HepG2 (cell line): ENCODE measurements around the gene TESK1. TPM values are rescaled to one million over a fixed set of nuclear protein-coding genes. Genes with fewer than 3 reads are reported as not detected.

ENCODE experiments used
- ATAC-seq: fragments of 200-7000 bp; cut with Tn5 transposase; 3 replicates; pipeline ENCODE4 v1.9.1; 2020; ENCODE audit warnings: mild to moderate bottlenecking, moderate library complexity
- BruUV-seq: library from RNA; stranded (reverse); fragments of 400-500 nt; replicated peaks from 2 replicates; lab custom pipeline; 2021; lab: Mats Ljungman, UMichigan
- CTCF ChIA-PET: fragments of 300-600 bp; formaldehyde crosslinking; extraction: SDS; loops from one replicate; lab custom pipeline; 2021; ENCODE audit warnings: low total read pairs, inconsistent platforms, low intra/inter-chr PET ratio; lab: Yijun Ruan, JAX
- POLR2A ChIA-PET: fragments of 350-600 bp; sonication (Branson Sonifier 250); formaldehyde crosslinking; loops from one replicate; lab custom pipeline; 2020; ENCODE audit warnings: antibody characterized with exemption, inconsistent platforms; lab: Yijun Ruan, JAX
- DNase-seq: peaks from one replicate; pipeline ENCODE4 v3.0.0-alpha.2; 2015; ENCODE audit warnings: low spot score
- FAIRE-seq: peaks from 3 replicates; lab custom pipeline; 2011; peaks lifted over from hg19 to GRCh38; lab: Jason Lieb, UNC
- H2AFZ ChIP-seq: one replicate; pipeline ENCODE4 v1.6.1; 2011; ENCODE audit warnings: low read length, inconsistent platforms
- H3K27ac ChIP-seq: fragments of 300-600 bp; 3 replicates; pipeline ENCODE4 v1.8.0; 2011; ENCODE audit warnings: mixed run types, mild to moderate bottlenecking, mixed read lengths, low read length, inconsistent platforms; ENCODE audit not compliant: insufficient read depth; ENCODE audit errors: extremely low read length
- H3K27me3 ChIP-seq, 2 experiments: fragments of 200-600 bp in 1 of 2; 2 replicates in 1 of 2; 3 replicates in 1 of 2; pipeline versions ENCODE4 v1.6.0 to v1.8.0; 2011; ENCODE audit warnings: low read length in 2 of 2, mild to moderate bottlenecking in 2 of 2, moderate library complexity in 2 of 2, inconsistent platforms in 1 of 2; ENCODE audit not compliant: insufficient read depth in 2 of 2, control insufficient read depth in 1 of 2
- H3K36me3 ChIP-seq, 2 experiments: fragments of 200-600 bp in 1 of 2; replicated peaks in 1 of 2; 2 replicates in 1 of 2; 3 replicates in 1 of 2; pipeline versions ENCODE4 v1.5.1 to v1.8.0; 2011; ENCODE audit warnings: low read length in 2 of 2, inconsistent platforms in 1 of 2; ENCODE audit not compliant: insufficient read depth in 2 of 2, control insufficient read depth in 1 of 2
- H3K4me1 ChIP-seq: 2 replicates; pipeline ENCODE4 v1.5.1; 2012; ENCODE audit warnings: low read length, inconsistent platforms; ENCODE audit not compliant: insufficient read depth
- H3K4me2 ChIP-seq: 2 replicates; pipeline ENCODE4 v1.6.0; 2011; ENCODE audit warnings: low read depth, low read length, inconsistent platforms
- H3K4me3 ChIP-seq, 3 experiments: fragments of 200-600 bp in 1 of 3; sonication (generic), shearing (Covaris generic) in 1 of 3; replicated peaks in 1 of 3; 2 replicates each; pipeline ENCODE4 v1.5.1; 2011 to 2016; ENCODE audit warnings: low read length in 3 of 3, inconsistent platforms in 2 of 3, low read depth in 2 of 3, mild to moderate bottlenecking in 2 of 3, control low read depth in 1 of 3, mixed read lengths in 1 of 3; ENCODE audit not compliant: insufficient read depth in 1 of 3
- H3K79me2 ChIP-seq: one replicate; pipeline ENCODE4 v1.6.1; 2011; ENCODE audit warnings: low read length, inconsistent platforms; ENCODE audit not compliant: insufficient read depth
- H3K9ac ChIP-seq: 2 replicates; pipeline ENCODE4 v1.6.0; 2011; ENCODE audit warnings: mild to moderate bottlenecking, low read depth, low read length, inconsistent platforms; ENCODE audit not compliant: insufficient read depth
- H3K9me3 ChIP-seq: 2 replicates; pipeline ENCODE4 v1.5.1; 2012; ENCODE audit warnings: mild to moderate bottlenecking, low read length
- H4K20me1 ChIP-seq: 2 replicates; pipeline ENCODE4 v1.6.0; 2011; ENCODE audit warnings: inconsistent platforms, mild to moderate bottlenecking, low read length, moderate library complexity; ENCODE audit not compliant: insufficient read depth
- CAMTA2 ChIP-seq: sonication (generic); formaldehyde crosslinking; IDR thresholded peaks from 2 replicates; pipeline ENCODE4 v1.4.0; 2020; ENCODE audit warnings: mild to moderate bottlenecking, missing genetic modification reagents, borderline replicate concordance
- HDAC2 ChIP-seq: sonication (generic); formaldehyde crosslinking; IDR thresholded peaks from 2 replicates; pipeline ENCODE4 v1.4.0; 2020; ENCODE audit warnings: missing genetic modification reagents
- HOXA3 ChIP-seq: sonication (generic); formaldehyde crosslinking; IDR thresholded peaks from 2 replicates; pipeline ENCODE4 v1.5.0; 2020; ENCODE audit warnings: missing genetic modification reagents
- IRF9 ChIP-seq: sonication (generic); formaldehyde crosslinking; IDR thresholded peaks from 2 replicates; pipeline ENCODE4 v1.8.0; 2022; ENCODE audit warnings: missing genetic modification reagents, mild to moderate bottlenecking, borderline replicate concordance
- ISL2 ChIP-seq: sonication (generic); formaldehyde crosslinking; IDR thresholded peaks from 2 replicates; pipeline ENCODE4 v1.5.0; 2020; ENCODE audit warnings: missing genetic modification reagents
- MXD1 ChIP-seq: sonication (generic); formaldehyde crosslinking; IDR thresholded peaks from 2 replicates; pipeline ENCODE4 v1.4.0; 2020; ENCODE audit warnings: mild to moderate bottlenecking, missing genetic modification reagents
- SAFB2 ChIP-seq: sonication (generic); formaldehyde crosslinking; IDR thresholded peaks from 2 replicates; pipeline ENCODE4 v1.5.1; 2020; ENCODE audit warnings: missing genetic modification reagents, low read depth, mild to moderate bottlenecking, borderline replicate concordance
- SIX4 ChIP-seq: sonication (generic); formaldehyde crosslinking; IDR thresholded peaks from 2 replicates; pipeline ENCODE4 v1.4.0; 2020; ENCODE audit warnings: missing genetic modification reagents
- TFAP4 ChIP-seq: sonication (generic); IDR thresholded peaks from 2 replicates; pipeline ENCODE4 v1.6.1; 2016; ENCODE audit warnings: low read depth, borderline replicate concordance
- ZNF121 ChIP-seq: sonication (generic); formaldehyde crosslinking; IDR thresholded peaks from 2 replicates; pipeline ENCODE4 v1.5.0; 2020; ENCODE audit warnings: mild to moderate bottlenecking, missing genetic modification reagents
- ZNF136 ChIP-seq: sonication (generic); formaldehyde crosslinking; IDR thresholded peaks from 2 replicates; pipeline ENCODE4 v1.8.1; 2022; ENCODE audit warnings: low read depth, mild to moderate bottlenecking, moderate library complexity, missing genetic modification reagents
- ZNF292 ChIP-seq: sonication (generic); formaldehyde crosslinking; IDR thresholded peaks from 2 replicates; pipeline ENCODE4 v1.8.1; 2022; ENCODE audit warnings: mild to moderate bottlenecking, low read depth, missing genetic modification reagents, borderline replicate concordance
- ZNF431 ChIP-seq: sonication (generic); formaldehyde crosslinking; IDR thresholded peaks from 2 replicates; pipeline ENCODE4 v1.9.0; 2022; ENCODE audit warnings: missing genetic modification reagents, low read depth, mild to moderate bottlenecking, borderline replicate concordance
- ZNF451 ChIP-seq: sonication (generic); formaldehyde crosslinking; IDR thresholded peaks from 2 replicates; pipeline ENCODE4 v1.5.0; 2020; ENCODE audit warnings: mild to moderate bottlenecking, missing genetic modification reagents
- ZNF513 ChIP-seq: sonication (generic); formaldehyde crosslinking; conservative IDR thresholded peaks from 2 replicates; pipeline ENCODE4 v1.5.0; 2020; ENCODE audit warnings: missing genetic modification reagents
- ZNF709 ChIP-seq: sonication (generic); formaldehyde crosslinking; IDR thresholded peaks from 2 replicates; pipeline ENCODE4 v1.5.0; 2020; ENCODE audit warnings: mild to moderate bottlenecking, missing genetic modification reagents
- ZNF746 ChIP-seq: sonication (generic); formaldehyde crosslinking; IDR thresholded peaks from 2 replicates; pipeline ENCODE4 v1.8.0; 2022; ENCODE audit warnings: mild to moderate bottlenecking, missing genetic modification reagents
- ZNF768 ChIP-seq: sonication (generic); formaldehyde crosslinking; IDR thresholded peaks from 2 replicates; pipeline ENCODE4 v1.4.0; 2020; ENCODE audit warnings: missing genetic modification reagents
- ZNF784 ChIP-seq: sonication (generic); formaldehyde crosslinking; IDR thresholded peaks from 2 replicates; pipeline ENCODE4 v1.5.1; 2020; ENCODE audit warnings: missing genetic modification reagents, mild to moderate bottlenecking, borderline replicate concordance
- ZSCAN20 ChIP-seq: sonication (generic); formaldehyde crosslinking; IDR thresholded peaks from 2 replicates; pipeline ENCODE4 v1.4.0; 2020; ENCODE audit warnings: missing genetic modification reagents, mild to moderate bottlenecking, borderline replicate concordance
- WGBS: methylation state at CpG from one replicate; pipeline ENCODE4 v1.1.6; 2017; ENCODE audit warnings: low lambda C conversion rate; 5-methylcytosine and 5-hydroxymethylcytosine counted together
- in situ Hi-C: cut with HindIII; loops from 2 replicates; pipeline ENCODE4 v1.10.0; 2017; ENCODE audit warnings: low pct_unique_long_range_greater_than_20kb; ENCODE audit not compliant: extremely low pct_ligation_motif_present
- intact Hi-C: fragments of 100-400 bp; cut with micrococcal nuclease; formaldehyde crosslinking; loops from one replicate; pipeline ENCODE4 v1.10.0; 2022; ENCODE audit not compliant: unreplicated experiment
- polyA plus RNA-seq, 8 experiments: library from polyadenylated mRNA; depleted of rRNA in 3 of 8; stranded (reverse) in 7 of 8; unstranded in 1 of 8; fragments of >200 nt; fragmentation: Illumina TruSeq in 4 of 8; extraction: Trizol in 4 of 8; gene quantifications; 2 replicates each; pipeline versions ENCODE4 v1.2.1 to v1.2.3, GENCODE V29; 2011 to 2016; ENCODE audit warnings: low read depth in 4 of 8, missing spikeins in 1 of 8, mixed read lengths in 1 of 8; ENCODE audit not compliant: insufficient read depth in 1 of 8
- total RNA-seq, 5 experiments: library from RNA; depleted of rRNA; stranded (reverse); fragments of >200 nt; fragmentation: Illumina TruSeq; extraction: Trizol; gene quantifications; 2 replicates each; pipeline ENCODE4 v1.2.3, GENCODE V29; 2016; ENCODE audit warnings: low read depth in 1 of 5

TESK1 gene
- total and polyA plus RNA-seq, 2 of the 13 experiments (the other 11 are each of a cell fraction or from before 2014, with no cell fraction given), result 7.3 to 13.6 TPM

- TF ChIP-seq SAFB2 (no peak), SIX4 (CRISPR knock-in tag) (no peak), ZNF136 (CRISPR knock-in tag) (peak; percentile 96; the same call in 1 of the 2 replicates), CAMTA2 (CRISPR knock-in tag) (no peak), ZNF121 (no peak)
These were observed 11.5 kb upstream of the TESK1 start (continued) for GRCh38 chr9:35593581-35593980.

- FAIRE-seq (no peak), DNase-seq (no peak), ATAC-seq (no peak)
- intact Hi-C loops, result no loop called here
- Histone ChIP-seq H3K27ac (no peak overlapping the region), H3K27me3 (no peaks in the 10 kb centered on the region), H3K36me3 (no peaks in the 10 kb centered on the region), H2AFZ (no peak overlapping the region), H4K20me1 (no peaks in the 10 kb centered on the region), H3K4me1 (peaks cover 13% of the 10 kb centered on the region), H3K9me3 (peaks cover 11% of the 10 kb centered on the region), H3K4me2 (no peak overlapping the region), H3K9ac (no peak overlapping the region), H3K4me3 (no peak overlapping the region), H3K79me2 (no peaks in the 10 kb centered on the region)
- ChIA-PET POLR2A (no interaction called here), CTCF (no interaction called here)
- WGBS, result 92% methylated on average over 4 of the region's 4 CpGs
- BruUV-seq, result no TSS peak
- TF ChIP-seq HOXA3 (no peak), ZNF451 (no peak), TFAP4 (no peak), IRF9 (CRISPR knock-in tag) (no peak), ZSCAN20 (CRISPR knock-in tag) (no peak), ZNF292 (CRISPR knock-in tag) (no peak), ZNF513 (CRISPR knock-in tag) (no peak), ZNF746 (no peak), ZNF431 (CRISPR knock-in tag) (no peak), MXD1 (CRISPR knock-in tag) (no peak), ZNF768 (CRISPR knock-in tag) (no peak), ZNF709 (CRISPR knock-in tag) (no peak), ZNF784 (CRISPR knock-in tag) (no peak), ISL2 (CRISPR knock-in tag) (no peak), HDAC2 (CRISPR knock-in tag) (no peak)
- in situ Hi-C loops, result no loop called here
These were observed 10.6 kb upstream of the TESK1 start for GRCh38 chr9:35594471-35594870.
